Measurements from ENCODE around the gene HSPA2. TPM values are rescaled to one million over a fixed set of nuclear protein-coding genes. Genes with fewer than 3 reads are reported as not detected.

HSPA2 gene
- total and polyA plus RNA-seq, 2 of the 4 experiments (the other 2 are of a cell fraction), result 18.4 to 19.7 TPM

DNA sequence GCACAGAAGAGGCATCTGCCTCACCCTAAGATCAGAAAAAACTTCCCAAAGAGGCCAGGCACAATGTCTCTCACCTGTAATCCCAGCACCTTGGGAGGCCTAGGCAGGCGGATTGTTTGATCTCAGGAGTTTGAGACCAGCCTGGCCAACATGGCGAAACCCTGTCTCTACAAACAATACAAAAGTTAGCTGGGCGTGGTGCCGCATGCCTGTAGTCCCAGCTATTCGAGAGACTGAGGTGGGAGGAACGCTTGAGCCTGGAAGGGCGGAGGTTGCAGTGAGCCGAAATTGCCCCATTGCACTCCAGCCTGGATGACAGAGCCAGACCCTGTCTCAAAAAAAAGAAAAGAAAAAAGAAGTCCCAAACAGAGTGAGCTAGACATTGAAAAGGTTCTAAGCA, 31.5 kb upstream of the HSPA2 start:
- Histone ChIP-seq H3K14ac (replicated peaks; ENCODE audit: low read depth, low read length) (no peak overlapping the region), H3K36me3 (ENCODE audit: control insufficient read depth, insufficient read depth, low read length) (no peaks in the 10 kb centered on the region), H3K9me1 (ENCODE audit: insufficient read depth, low read length) (peaks cover 12% of the 10 kb centered on the region), H4K5ac (ENCODE audit: low read depth, low read length) (no peak overlapping the region), H3K27me3 (ENCODE audit: control insufficient read depth, insufficient read depth, low read length) (no peaks in the 10 kb centered on the region), H4K8ac (ENCODE audit: low read depth in 2 of 2, low read length in 2 of 2) (no peak overlapping the region), H2BK120ac (ENCODE audit: low read depth, low read length) (no peak overlapping the region), H3K4me2 (ENCODE audit: low read depth, low read length) (no peak overlapping the region), H2AK5ac (ENCODE audit: low read depth, low read length) (no peak overlapping the region), H4K20me1 (ENCODE audit: insufficient read depth, low read length) (peaks cover 83% of the 10 kb centered on the region), H3K23ac (ENCODE audit: low read depth, low read length) (peak overlapping the region; percentile 75; the same call in 1 of the 2 replicates), H3K4me1 (ENCODE audit: control insufficient read depth, insufficient read depth, low read length) (peaks cover 7% of the 10 kb centered on the region), H2BK20ac (ENCODE audit: low read depth, low read length) (no peak overlapping the region), H2BK15ac (ENCODE audit: low read depth, low read length) (no peak overlapping the region), H3K9ac (ENCODE audit: low read depth, low read length) (no peak overlapping the region), H4K91ac (ENCODE audit: insufficient read depth, low read depth, low read length) (no peak overlapping the region), H3K9me3 (ENCODE audit: control insufficient read depth, insufficient read depth, low read length) (no peaks in the 10 kb centered on the region), H3K4me3 (ENCODE audit: insufficient read depth, low read depth, low read length) (no peak overlapping the region), H3K4ac (ENCODE audit: low read depth, low read length) (no peak overlapping the region), H3K56ac (ENCODE audit: extremely low read depth, insufficient read depth, low read length) (no peak overlapping the region), H2BK5ac (ENCODE audit: low read depth, low read length, poor library complexity, severe bottlenecking) (no peak overlapping the region), H3K18ac (ENCODE audit: low read depth, low read length) (no peak overlapping the region), H2AFZ (replicated peaks; ENCODE audit: low read length, poor library complexity) (no peak overlapping the region), H3K79me1 (ENCODE audit: low read depth in 1 of 2, low read length in 2 of 2) (peaks cover 0 to 59% of the 10 kb centered on the region in 2 experiments; a peak in 2 of 4 replicates), H3K27ac (ENCODE audit: insufficient read depth, low read length) (no peak overlapping the region), H2AK9ac (replicated peaks; ENCODE audit: low read depth, low read length, poor library complexity) (no peak overlapping the region)
- POLR2A ChIA-PET (ENCODE audit: unreplicated experiment), result interaction anchor here (0.6 to 1.0 kb wide), 2 partner anchors 21 to 32 kb away, joined by 3 to 5 read pairs; partner anchors contain the start of gene HSPA2
- intact Hi-C loops (cut with micrococcal nuclease), result no loop called here
- CTCF ChIA-PET, result interaction anchor here (0.7 to 1.0 kb wide), 2 partner anchors 128 to 411 kb away, joined by 3 to 4 read pairs; no protein-coding TSS in a partner anchor
- dilution Hi-C loops (cut with HindIII; ENCODE audit: low sequenced_read_pairs, unreplicated experiment), result no loop called here
- 92% methylated on average over 5 of the region's 8 CpGs; no CpG with 5 or more reads in 1 of the 2 experiments for WGBS, 2 experiments (ENCODE audit: extremely low coverage in 2 of 2, insufficient read length in 1 of 2)
- no peak for DNase-seq
- BruUV-seq (replicated peaks), result no TSS peak
- no peak for TF ChIP-seq SMC3 (IDR thresholded peaks at IDR 0.05; ENCODE audit: low read depth, low read length)
- ATAC-seq (ENCODE audit: low read depth), result no peak
- in situ Hi-C loops (cut with MboI; ENCODE audit: low sequenced_read_pairs), result no loop called here
